GM10266 (cell line): Measurements from ENCODE around the gene PLXNC1.

Source experiments
- DNase-seq: peaks from one replicate; pipeline ENCODE4 v3.0.0; 2012; ENCODE audit errors: extremely low spot score
- CTCF ChIP-seq: IDR thresholded peaks from 2 replicates; pipeline ENCODE4 v1.5.1; 2012; ENCODE audit warnings: mild to moderate bottlenecking, low read depth; ENCODE audit not compliant: control insufficient read depth, insufficient read depth; ENCODE audit errors: missing control alignments

The PLXNC1 gene

GRCh38 chr12:94225947-94226630, 77.7 kb downstream of the PLXNC1 start:
- TF ChIP-seq CTCF = no peak

GRCh38 chr12:94227066-94227465, 78.7 kb downstream of the PLXNC1 start:
- DNase-seq = no peak
- TF ChIP-seq CTCF = no peak

More at GRCh38 chr12:94225947-94226630, 77.7 kb downstream of the PLXNC1 start:
- no peak for DNase-seq

- TF ChIP-seq CTCF = no peak
- no peak for DNase-seq
These were observed 80.1 kb downstream of the PLXNC1 start for GRCh38 chr12:94228488-94228907.

GRCh38 chr12:94229902-94230301, 81.5 kb downstream of the PLXNC1 start:
- no peak for TF ChIP-seq CTCF
- no peak for DNase-seq

- TF ChIP-seq CTCF = no peak
- DNase-seq = no peak
These were observed 82.1 kb downstream of the PLXNC1 start for GRCh38 chr12:94230357-94230905.

- no peak for DNase-seq
- no peak for TF ChIP-seq CTCF
These were observed 83.3 kb downstream of the PLXNC1 start for GRCh38 chr12:94231709-94232108.

- DNase-seq = no peak
- TF ChIP-seq CTCF = no peak
These were observed 87.5 kb downstream of the PLXNC1 start for GRCh38 chr12:94235848-94236247.
